Duodenal mucosa (tissue), 2 donors: ENCODE measurements around the gene PRPSAP1.

ENCODE experiments used
- H3K27ac ChIP-seq: one replicate; pipeline ENCODE4 v1.7.0; 2013; ENCODE audit warnings: low read depth, low read length
- H3K27me3 ChIP-seq, 2 donors: one replicate each; pipeline ENCODE4 v1.7.0; 2013; ENCODE audit warnings: low read length in 2 of 2, control low read depth in 1 of 2; ENCODE audit not compliant: insufficient read depth in 2 of 2, control insufficient read depth in 1 of 2
- H3K36me3 ChIP-seq, 2 donors: one replicate each; pipeline ENCODE4 v1.7.0; 2013; ENCODE audit warnings: low read length in 2 of 2, control low read depth in 1 of 2; ENCODE audit not compliant: insufficient read depth in 2 of 2, control insufficient read depth in 1 of 2
- H3K4me1 ChIP-seq, 2 donors: one replicate each; pipeline ENCODE4 v1.7.0; 2013; ENCODE audit warnings: low read length in 2 of 2, control low read depth in 1 of 2; ENCODE audit not compliant: insufficient read depth in 2 of 2, control insufficient read depth in 1 of 2
- H3K4me3 ChIP-seq, 2 donors: one replicate each; pipeline ENCODE4 v1.7.0; 2013; ENCODE audit warnings: low read length in 2 of 2, low read depth in 1 of 2
- H3K9ac ChIP-seq, 2 donors: one replicate each; pipeline ENCODE4 v1.7.0; 2013; ENCODE audit warnings: low read length in 2 of 2, low read depth in 1 of 2
- H3K9me3 ChIP-seq, 2 donors: one replicate each; pipeline ENCODE4 v1.7.0; 2013; ENCODE audit warnings: low read length in 2 of 2, control low read depth in 1 of 2; ENCODE audit not compliant: control insufficient read depth in 1 of 2

The PRPSAP1 gene

DNA sequence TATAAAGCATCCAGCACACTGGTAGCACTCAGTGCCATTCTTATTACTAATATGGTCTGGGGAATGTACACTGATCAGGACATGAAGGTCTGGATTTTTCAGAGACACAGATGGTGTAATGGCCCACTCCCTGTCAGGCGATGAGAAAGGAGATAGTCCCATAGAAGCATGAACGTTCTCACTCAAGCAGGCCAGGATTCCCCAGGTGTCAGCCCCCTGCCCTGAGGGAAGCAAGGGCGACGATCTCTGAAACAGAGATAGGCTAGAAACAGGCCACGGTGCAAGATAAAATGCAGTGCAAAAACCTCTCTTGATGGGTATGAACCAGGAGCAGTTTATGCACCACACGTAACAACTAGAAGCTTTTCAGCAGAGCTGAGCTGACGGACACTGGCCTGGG lies 10.6 kb downstream of the PRPSAP1 start:
- H3K4me3 ChIP-seq, result no peak overlapping the region
- H3K27ac ChIP-seq, result no peak overlapping the region
- H3K9ac ChIP-seq, result no peak overlapping the region
- H3K36me3 ChIP-seq, result peaks cover 8 to 36% of the 10 kb centered on the region in 2 donors
- no peaks in the 10 kb centered on the region for H3K9me3 ChIP-seq
- no peaks in the 10 kb centered on the region for H3K27me3 ChIP-seq
- H3K4me1 ChIP-seq, result no peaks in the 10 kb centered on the region

DNA sequence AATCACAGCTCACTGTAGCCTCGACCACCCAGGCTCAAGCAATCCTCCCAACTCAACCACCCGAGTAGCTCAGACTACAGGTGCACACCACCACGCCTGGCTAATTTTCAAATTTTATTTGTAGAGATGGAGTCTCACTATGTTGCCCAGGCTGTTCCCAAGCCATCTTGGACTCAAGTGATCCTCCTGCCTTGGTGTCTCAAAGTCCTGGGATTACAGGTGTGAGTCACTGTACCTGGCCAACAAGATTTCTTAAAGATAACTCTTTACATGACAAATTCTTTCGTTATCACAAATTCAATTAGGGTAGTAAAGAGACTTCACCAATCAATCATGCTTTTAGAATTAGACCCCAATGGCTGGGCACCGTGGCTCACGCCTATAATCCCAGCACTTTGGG lies 12.4 kb downstream of the PRPSAP1 start:
- Histone ChIP-seq H3K9ac (no peak overlapping the region), H3K4me3 (no peak overlapping the region), H3K4me1 (no peaks in the 10 kb centered on the region), H3K36me3 (peaks cover 8 to 23% of the 10 kb centered on the region in 2 donors), H3K27me3 (no peaks in the 10 kb centered on the region), H3K9me3 (no peaks in the 10 kb centered on the region), H3K27ac (no peak overlapping the region)

DNA sequence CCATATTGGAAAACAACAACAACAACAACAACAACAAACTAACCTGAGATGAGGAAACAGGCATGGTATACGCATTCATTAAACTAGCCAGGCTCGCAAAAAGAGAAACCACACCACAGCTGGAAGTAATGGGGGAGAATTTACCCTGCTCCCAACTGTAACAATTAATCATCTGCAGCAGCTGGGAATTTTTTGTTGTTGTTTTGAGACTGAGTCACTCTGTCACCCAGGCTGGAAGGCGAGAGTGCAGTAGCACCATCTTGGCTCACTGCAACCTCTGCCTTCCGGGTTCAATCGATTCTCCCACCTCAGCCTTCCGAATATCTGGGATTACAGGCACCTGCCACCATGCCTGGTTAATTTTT lies 16.3 kb downstream of the PRPSAP1 start:
- Histone ChIP-seq H3K4me3 (no peak overlapping the region), H3K27me3 (no peaks in the 10 kb centered on the region), H3K4me1 (no peaks in the 10 kb centered on the region), H3K36me3 (peaks cover 0 to 7% of the 10 kb centered on the region in 2 donors), H3K9me3 (no peaks in the 10 kb centered on the region), H3K9ac (no peak overlapping the region), H3K27ac (no peak overlapping the region)

DNA sequence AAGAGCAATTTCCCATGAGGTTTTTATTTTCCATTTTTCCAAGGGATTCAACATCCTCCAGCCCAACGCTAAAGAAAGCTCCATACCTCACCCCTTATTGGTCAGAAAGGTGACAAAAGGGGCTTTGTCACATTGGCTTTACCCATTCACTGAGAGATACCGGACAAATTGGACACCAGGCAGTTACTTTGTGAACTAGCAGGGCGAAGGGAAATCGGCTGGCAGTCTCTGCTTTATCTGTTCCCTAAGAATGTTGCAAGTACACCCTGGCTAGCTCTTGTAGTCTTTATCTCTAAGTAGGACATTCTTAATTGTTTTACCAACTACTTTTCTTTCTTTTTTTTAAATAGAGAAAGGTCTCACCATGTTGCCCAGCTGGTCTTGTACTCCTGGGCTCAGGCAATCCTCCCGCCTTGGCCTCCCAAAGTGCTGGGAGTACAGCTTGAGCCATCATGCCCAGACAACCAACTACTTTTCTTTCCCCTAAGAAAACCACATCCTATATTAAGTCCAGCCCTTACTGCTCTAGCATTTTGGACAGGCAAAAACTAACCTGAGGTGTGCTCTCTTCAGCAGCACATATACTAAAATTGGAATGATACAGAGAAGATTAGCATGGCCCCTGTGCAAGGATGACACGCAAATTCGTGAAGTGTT lies 16.8 kb downstream of the PRPSAP1 start:
- Histone ChIP-seq H3K27ac (no peak overlapping the region), H3K9ac (no peak overlapping the region), H3K4me3 (no peak overlapping the region), H3K36me3 (peaks cover 0 to 2% of the 10 kb centered on the region in 2 donors), H3K9me3 (no peaks in the 10 kb centered on the region), H3K27me3 (no peaks in the 10 kb centered on the region), H3K4me1 (no peaks in the 10 kb centered on the region)

DNA sequence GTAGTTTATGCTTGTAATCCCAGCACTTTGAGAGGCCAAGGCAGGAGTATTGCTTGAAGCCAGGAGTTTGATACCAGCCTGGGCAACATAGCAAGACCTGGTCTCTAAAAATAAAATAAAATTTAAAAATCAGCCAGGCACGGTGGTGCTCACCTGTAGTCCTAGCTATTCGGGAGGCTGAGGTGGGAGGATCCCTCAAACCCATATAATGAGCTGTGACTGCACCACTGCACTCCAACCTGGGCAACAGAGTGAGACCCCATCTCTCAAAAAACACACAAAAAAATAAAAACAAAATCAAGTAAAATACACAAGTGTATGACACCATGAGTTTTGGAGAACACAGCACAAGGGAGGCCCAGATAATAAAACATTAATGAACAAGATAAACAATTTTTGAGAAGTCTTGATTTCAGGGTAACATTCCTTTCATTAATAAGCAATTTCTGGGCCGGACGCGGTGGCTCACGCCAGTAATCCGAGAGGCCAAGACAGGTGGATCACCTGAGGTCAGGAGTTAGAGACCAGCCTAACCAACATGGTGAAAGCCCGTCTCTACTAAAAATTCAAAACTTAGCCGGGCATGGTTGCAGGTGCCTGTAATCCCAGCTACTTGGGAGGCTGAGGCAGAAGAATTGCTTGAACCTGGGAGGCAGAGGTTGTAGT lies 17.9 kb downstream of the PRPSAP1 start:
- Histone ChIP-seq H3K27me3 (no peaks in the 10 kb centered on the region), H3K27ac (no peak overlapping the region), H3K4me1 (peaks cover 2 to 5% of the 10 kb centered on the region in 2 donors), H3K36me3 (no peaks in the 10 kb centered on the region), H3K9me3 (no peaks in the 10 kb centered on the region), H3K9ac (no peak overlapping the region), H3K4me3 (no peak overlapping the region)

DNA sequence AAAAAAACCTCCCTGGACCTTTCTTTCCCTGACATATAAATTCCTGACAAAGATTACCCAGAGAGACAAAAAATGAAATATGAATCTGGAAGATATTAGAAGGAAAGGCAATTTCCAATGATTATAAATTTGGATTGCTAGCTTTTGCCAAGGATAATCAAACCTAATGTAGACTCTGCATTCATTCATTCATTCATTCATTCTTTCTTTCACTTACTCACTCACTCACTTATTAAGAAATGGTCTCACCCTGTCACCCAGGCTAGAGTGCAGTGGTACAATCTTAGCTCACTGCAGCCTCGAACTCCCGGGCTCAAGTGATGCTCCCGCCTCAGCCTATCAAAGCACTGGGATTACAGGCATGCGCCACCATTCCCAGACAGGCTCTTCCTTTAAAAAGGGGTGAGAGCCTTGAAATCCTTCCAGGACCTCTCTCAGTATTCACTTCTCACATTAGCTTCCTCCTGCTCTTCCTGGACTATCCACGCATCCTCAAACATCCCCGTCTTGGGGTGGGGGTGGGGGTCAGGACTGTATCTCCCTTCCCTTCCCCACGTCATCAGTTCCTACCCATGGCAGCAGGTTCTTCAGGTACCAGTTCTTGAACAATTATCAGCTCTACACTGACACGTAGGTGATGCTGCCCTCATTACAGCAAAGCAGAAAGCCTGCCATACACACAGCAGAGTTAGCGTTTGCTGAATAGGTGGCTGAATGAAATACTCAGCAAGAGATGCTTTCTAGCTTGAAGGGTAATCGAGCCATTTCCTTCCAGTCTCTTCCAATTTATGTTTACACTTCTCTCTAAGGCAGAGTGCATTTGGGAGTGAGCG lies 19.8 kb downstream of the PRPSAP1 start:
- H3K4me3 ChIP-seq, result no peak overlapping the region
- no peak overlapping the region for H3K9ac ChIP-seq
- peaks cover 6 to 11% of the 10 kb centered on the region in 2 donors for H3K4me1 ChIP-seq
- no peaks in the 10 kb centered on the region for H3K9me3 ChIP-seq
- no peak overlapping the region for H3K27ac ChIP-seq
- H3K27me3 ChIP-seq, result no peaks in the 10 kb centered on the region
- H3K36me3 ChIP-seq, result peaks cover 4 to 12% of the 10 kb centered on the region in 2 donors

DNA sequence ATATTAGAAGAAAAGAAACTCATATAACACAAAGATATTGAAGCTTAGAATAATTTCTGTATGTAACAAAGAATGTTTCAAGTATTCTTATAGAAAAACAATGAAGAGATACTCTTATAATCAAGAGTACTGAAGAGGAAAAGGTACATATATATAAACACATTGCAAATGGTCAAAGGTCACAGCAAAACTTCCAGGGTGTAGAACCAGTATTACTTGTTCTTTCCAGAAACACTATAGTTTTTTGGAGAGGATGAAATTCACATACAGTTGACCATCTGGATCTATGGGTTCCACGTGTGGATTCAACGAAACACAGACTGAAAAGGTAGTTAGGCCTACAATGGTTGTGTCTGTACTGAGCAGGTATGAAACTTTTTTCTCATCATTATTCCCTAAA lies 22.6 kb downstream of the PRPSAP1 start:
- no peaks in the 10 kb centered on the region for H3K27me3 ChIP-seq
- H3K9ac ChIP-seq, result no peak overlapping the region
- no peak overlapping the region for H3K27ac ChIP-seq
- peaks cover 4 to 24% of the 10 kb centered on the region in 2 donors for H3K36me3 ChIP-seq
- H3K9me3 ChIP-seq, result no peaks in the 10 kb centered on the region
- no peak overlapping the region for H3K4me3 ChIP-seq
- H3K4me1 ChIP-seq, result peaks cover 6 to 11% of the 10 kb centered on the region in 2 donors

DNA sequence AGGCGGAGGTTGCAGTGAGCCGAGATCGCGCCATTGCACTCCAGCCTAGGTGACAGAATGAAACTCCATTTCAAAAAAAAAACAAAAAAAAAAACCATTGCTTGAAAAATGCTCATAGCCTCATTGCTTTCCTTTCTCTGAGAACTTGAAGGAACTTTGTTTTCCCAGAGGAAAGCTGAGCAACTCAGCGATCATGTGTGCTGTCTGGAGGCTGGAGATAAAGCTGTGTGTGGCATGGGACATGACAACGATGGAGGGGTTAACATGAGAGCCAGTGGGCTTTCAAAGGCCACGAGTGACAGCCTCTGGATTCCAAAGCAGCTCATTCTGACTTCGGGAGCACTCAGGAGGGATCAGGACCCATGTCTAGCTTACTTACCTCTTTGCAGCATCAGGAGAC lies 24.1 kb downstream of the PRPSAP1 start:
- no peak overlapping the region for H3K9ac ChIP-seq
- peaks cover 4 to 24% of the 10 kb centered on the region in 2 donors for H3K36me3 ChIP-seq
- no peak overlapping the region for H3K4me3 ChIP-seq
- H3K27ac ChIP-seq, result no peak overlapping the region
- H3K27me3 ChIP-seq, result no peaks in the 10 kb centered on the region
- H3K4me1 ChIP-seq, result peaks cover 6 to 11% of the 10 kb centered on the region in 2 donors
- no peaks in the 10 kb centered on the region for H3K9me3 ChIP-seq

DNA sequence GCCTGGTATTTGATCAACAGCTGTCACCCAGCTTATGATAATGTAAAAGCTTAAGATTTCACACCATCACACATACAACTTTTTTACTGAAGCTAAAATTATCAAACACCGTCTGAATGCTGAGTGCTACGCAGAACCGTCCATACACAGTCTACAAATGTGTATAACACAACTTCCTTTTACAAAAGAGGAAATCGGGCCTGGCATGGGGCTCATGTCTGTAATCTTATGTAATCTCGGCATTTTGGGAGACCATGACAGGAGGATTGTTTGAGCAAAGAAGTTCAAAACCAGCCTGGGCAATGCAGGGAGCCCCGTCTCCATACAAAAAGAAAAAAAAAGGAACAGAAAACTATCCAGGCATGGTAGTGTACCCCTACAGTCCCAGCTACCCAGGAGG lies 26.0 kb downstream of the PRPSAP1 start:
- Histone ChIP-seq H3K27me3 (no peaks in the 10 kb centered on the region), H3K9ac (no peak overlapping the region), H3K36me3 (peaks cover 7 to 39% of the 10 kb centered on the region in 2 donors), H3K4me1 (peaks cover 6 to 11% of the 10 kb centered on the region in 2 donors), H3K4me3 (no peak overlapping the region), H3K27ac (no peak overlapping the region), H3K9me3 (no peaks in the 10 kb centered on the region)

DNA sequence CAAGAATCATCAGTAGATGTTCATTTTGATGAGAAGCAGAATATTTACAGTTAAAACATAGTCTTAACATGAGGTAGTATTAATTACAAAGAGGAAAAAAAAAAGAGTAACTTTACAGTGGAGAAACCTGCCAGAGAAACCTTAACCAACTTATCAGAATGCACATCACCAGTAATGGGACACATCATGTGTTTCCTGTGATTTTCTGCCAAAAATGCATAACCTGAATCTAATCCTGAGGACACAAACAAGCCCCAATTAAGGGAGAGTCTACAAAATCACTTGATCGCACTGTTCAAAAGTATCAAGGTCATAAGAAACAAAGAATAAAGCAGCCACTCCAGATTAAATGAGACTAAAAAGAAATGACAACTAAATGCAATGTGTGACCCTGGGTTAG lies 27.4 kb downstream of the PRPSAP1 start:
- Histone ChIP-seq H3K4me3 (no peak overlapping the region), H3K27me3 (no peaks in the 10 kb centered on the region), H3K9ac (no peak overlapping the region), H3K4me1 (peaks cover 6 to 10% of the 10 kb centered on the region in 2 donors), H3K9me3 (no peaks in the 10 kb centered on the region), H3K36me3 (peaks cover 7 to 50% of the 10 kb centered on the region in 2 donors), H3K27ac (no peak overlapping the region)
